Pancreas (tissue), 10 donors: ENCODE results near the gene PALS1. TPM values are rescaled to one million over a fixed set of nuclear protein-coding genes. Genes with fewer than 3 reads are reported as not detected.

Experiments
- ATAC-seq, 4 donors: fragments of 200-7000 bp; cut with Tn5 transposase; one replicate each; pipeline versions ENCODE4 v1.8.0 to v1.9.1; 2020; ENCODE audit warnings: mild to moderate bottlenecking in 4 of 4, moderate library complexity in 4 of 4
- DNase-seq, 6 donors: peaks; one replicate each; pipeline ENCODE4 v3.0.0-alpha.2; 2020
- FAIRE-seq: peaks from 2 replicates; lab custom pipeline; 2012; peaks lifted over from hg19 to GRCh38; lab: Jason Lieb, UNC
- H3K27ac ChIP-seq, 4 donors: fragments of 200-600 bp; sonication (generic); 1 replicate in 3 of 4; 2 replicates in 1 of 4; pipeline versions ENCODE4 v1.5.0 to v1.8.0; 2020
- H3K27me3 ChIP-seq, 4 donors: fragments of 200-600 bp; one replicate each; pipeline ENCODE4 v1.8.0; 2021
- H3K36me3 ChIP-seq, 3 donors: fragments of 200-600 bp; sonication (generic) in 1 of 3; one replicate each; pipeline versions ENCODE4 v1.5.0 to v1.8.0; 2020 to 2021
- H3K4me1 ChIP-seq, 3 donors: fragments of 200-600 bp; one replicate each; pipeline ENCODE4 v1.8.0; 2021
- H3K4me3 ChIP-seq, 4 donors: fragments of 200-600 bp; sonication (generic) in 2 of 4; one replicate each; pipeline versions ENCODE4 v1.5.0 to v1.8.0; 2020 to 2021
- H3K9me3 ChIP-seq, 4 donors: fragments of 200-600 bp; one replicate each; pipeline ENCODE4 v1.8.0; 2021
- CTCF ChIP-seq, 4 donors: fragments of 200-600 bp; sonication (generic) in 3 of 4; IDR thresholded peaks; one replicate each; pipeline versions ENCODE4 v1.5.0 to v1.8.0; 2021; ENCODE audit warnings: antibody characterized with exemption in 4 of 4
- WGBS, 2 donors: extraction: QIAGEN DNeasy Blood & Tissue Kit; methylation state at CpG; one replicate each; pipeline ENCODE4 v1.1.7; 2013; 5-methylcytosine and 5-hydroxymethylcytosine counted together
- intact Hi-C, 3 donors: fragments of 100-400 bp; cut with DNase I; formaldehyde crosslinking; loops; one replicate each; pipeline versions ENCODE4 v1.11.1 to v1.14.2; 2022
- polyA plus RNA-seq, 2 donors: library from polyadenylated mRNA; stranded (reverse); fragments of 200-250 nt; gene quantifications; one replicate each; pipeline ENCODE4 v1.2.3, GENCODE V29; 2013
- total RNA-seq, 6 donors: library from RNA; stranded (reverse); fragmentation: NEBNext Ultra II Directional in 4 of 6; extraction: Animal tissue kit (Norgen Biotek cat#: 25700) in 4 of 6; gene quantifications; one replicate each; pipeline versions ENCODE4 v1.2.1 to v1.2.4, GENCODE V29; 2021 to 2023
- donor health status: healthy with polysubstance abuse.
- donor health status: DM: no; HTN: no; CAD: no; lungs with moderate emphysema.
- donor health status: DM: no; HTN: no; CAD: no.
- donor health status: control.
- donor health status: control.
- donor health status: Bipolar disorder and iron deficiency.
- donor health status: DM: yes; HTN: yes; CAD: no.
- donor health status: DM: no; HTN: no; CAD: no.
- donor health status: DM: no; HTN: no; CAD: no.
- donor health status: DM: yes; HTN: yes; CAD: no.

Gene PALS1
- total and polyA plus RNA-seq, 8 donors = 3.5 to 17.1 (median 7.9) TPM

- no peak for ATAC-seq
- TF ChIP-seq CTCF (IDR thresholded peaks at IDR 0.05) = no peak
- no peak for FAIRE-seq
Observed at GRCh38 chr14:67251573-67252226, 10.5 kb downstream of the PALS1 start.

DNA sequence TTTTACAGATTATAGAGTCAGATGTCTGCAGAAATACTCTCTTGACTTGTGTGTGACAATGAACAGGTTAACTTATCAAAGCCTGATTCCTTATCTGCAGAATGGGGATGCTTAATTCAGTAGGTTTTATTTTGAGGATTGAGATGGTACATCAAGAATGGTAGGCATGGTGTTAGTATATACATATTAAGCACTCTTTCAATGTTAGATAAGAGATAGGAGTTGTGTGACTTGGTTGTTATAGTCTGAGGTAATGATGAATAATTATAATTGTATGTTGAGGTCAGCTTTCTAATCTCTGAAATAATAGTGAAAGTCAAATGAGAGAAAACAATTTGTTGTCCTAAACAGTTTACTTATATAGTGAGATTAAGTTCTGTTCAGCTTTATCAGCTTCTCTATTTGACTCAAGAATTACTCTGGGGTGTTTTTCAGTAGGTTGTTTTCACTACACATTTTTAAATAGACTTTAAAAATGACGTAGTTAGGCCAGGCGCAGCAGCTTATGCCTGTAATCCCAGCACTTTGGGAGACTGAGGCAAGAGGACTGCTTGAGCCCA lies 11.9 kb downstream of the PALS1 start:
- TF ChIP-seq CTCF (IDR thresholded peaks at IDR 0.05) = no peak
- Histone ChIP-seq H3K9me3 (no peaks in the 10 kb centered on the region), H3K4me3 (no peak overlapping the region), H3K27ac (no peak overlapping the region), H3K27me3 (no peaks in the 10 kb centered on the region), H3K4me1 (peaks cover 0 to 6% (median 0%) of the 10 kb centered on the region in 3 donors), H3K36me3 (no peaks in the 10 kb centered on the region)
- FAIRE-seq (no peak), DNase-seq (no peak), ATAC-seq (no peak)
- intact Hi-C loops = no loop called here
- 86 to 88% methylated on average over 2 of the region's 2 CpGs for WGBS, 2 donors

More at GRCh38 chr14:67251573-67252226, 10.5 kb downstream of the PALS1 start:
- Histone ChIP-seq H3K36me3 (no peaks in the 10 kb centered on the region), H3K4me3 (no peak overlapping the region), H3K4me1 (peaks cover 0 to 6% (median 0%) of the 10 kb centered on the region in 3 donors), H3K27ac (no peak overlapping the region), H3K9me3 (no peaks in the 10 kb centered on the region), H3K27me3 (no peaks in the 10 kb centered on the region)
- intact Hi-C loops = no loop called here
- 94 to 100% methylated on average over 2 of the region's 2 CpGs for WGBS, 2 donors
- DNase-seq = no peak

DNA sequence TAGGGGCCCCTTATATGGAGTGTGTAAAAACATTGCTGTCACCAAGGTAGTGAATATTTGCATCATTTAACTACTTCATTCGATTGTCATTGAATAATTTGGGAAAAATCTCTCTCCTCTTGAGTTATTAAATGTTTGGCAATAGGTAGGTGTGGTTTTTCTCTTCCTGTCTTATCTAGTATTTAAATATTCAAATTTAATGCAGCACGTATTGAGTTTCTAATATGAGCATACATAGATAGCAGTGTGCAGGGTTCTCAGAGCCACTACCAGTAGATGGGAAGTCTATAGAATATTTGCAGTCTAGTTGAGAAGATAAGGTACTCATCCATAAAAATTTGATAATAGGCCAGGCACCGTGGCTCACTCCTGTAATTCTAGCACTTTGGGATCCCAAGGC lies 16.7 kb downstream of the PALS1 start:
- TF ChIP-seq CTCF (IDR thresholded peaks at IDR 0.05) = no peak
- H3K9me3 ChIP-seq = no peaks in the 10 kb centered on the region
- intact Hi-C loops = no loop called here
- no peak overlapping the region for H3K27ac ChIP-seq
- H3K4me1 ChIP-seq = peaks cover 4 to 5% (median 4%) of the 10 kb centered on the region in 3 donors
- ATAC-seq (no peak), FAIRE-seq (no peak), DNase-seq (no peak)
- no peak overlapping the region for H3K4me3 ChIP-seq
- H3K27me3 ChIP-seq = no peaks in the 10 kb centered on the region
- WGBS, 2 donors = 79 to 80% methylated on average over 3 of the region's 3 CpGs
- H3K36me3 ChIP-seq = no peaks in the 10 kb centered on the region

- 96 to 98% methylated on average over 1 of the region's 1 CpG for WGBS, 2 donors
- no peaks in the 10 kb centered on the region for H3K27me3 ChIP-seq
Observed at GRCh38 chr14:67260965-67261364, 19.7 kb downstream of the PALS1 start.

More at GRCh38 chr14:67260965-67261364, 19.7 kb downstream of the PALS1 start:
- DNase-seq = no peak
- ATAC-seq = no peak
- H3K4me1 ChIP-seq = peaks cover 4 to 8% (median 6%) of the 10 kb centered on the region in 3 donors
- no peak overlapping the region for H3K27ac ChIP-seq
- intact Hi-C loops = no loop called here
- no peaks in the 10 kb centered on the region for H3K36me3 ChIP-seq
- no peak for TF ChIP-seq CTCF (IDR thresholded peaks at IDR 0.05)
- H3K4me3 ChIP-seq = no peak overlapping the region
- no peak for FAIRE-seq
- no peaks in the 10 kb centered on the region for H3K9me3 ChIP-seq
